BJ (cell line): ENCODE results near the gene SLC34A1. TPM values are rescaled to one million over a fixed set of nuclear protein-coding genes. Genes with fewer than 3 reads are reported as not detected.

Experiments used
- CTCF ChIA-PET: fragments of 350-600 bp; formaldehyde crosslinking; extraction: SDS; loops from one replicate; lab custom pipeline; 2021; ENCODE audit warnings: antibody characterized with exemption, inconsistent platforms; lab: Yijun Ruan, JAX
- POLR2A ChIA-PET: fragments of 300-600 bp; sonication (Branson Sonifier 250); formaldehyde crosslinking; extraction: SDS; loops from one replicate; lab custom pipeline; 2021; ENCODE audit warnings: antibody characterized with exemption; lab: Charles Lee
- DNase-seq: peaks from one replicate; pipeline ENCODE4 v3.0.0-alpha.2; 2011; ENCODE audit warnings: low read depth
- H3K27me3 ChIP-seq: 2 replicates; pipeline ENCODE4 v1.6.0; 2011; ENCODE audit warnings: low read length; ENCODE audit not compliant: control insufficient read depth, insufficient read depth
- H3K36me3 ChIP-seq: 2 replicates; pipeline ENCODE4 v1.5.1; 2011; ENCODE audit warnings: low read length; ENCODE audit not compliant: control insufficient read depth, insufficient read depth
- H3K4me3 ChIP-seq: 2 replicates; pipeline ENCODE4 v1.5.1; 2011; ENCODE audit warnings: low read depth, mild to moderate bottlenecking, control low read depth, low read length
- polyA plus RNA-seq: library from polyadenylated mRNA; depleted of rRNA; stranded (reverse); fragments of >200 nt; gene quantifications from 2 replicates; pipeline ENCODE4 v1.2.3, GENCODE V29; 2011
- TF ChIP-seq, protein P1 (sequence below): IDR thresholded peaks from 2 replicates; pipeline ENCODE4 v1.5.1; 2011; ENCODE audit warnings: low read depth, mild to moderate bottlenecking, control low read depth, inconsistent platforms, low read length, moderate library complexity; ENCODE audit not compliant: insufficient read depth

Gene SLC34A1
- polyA plus RNA-seq, 1 experiment, result not detected

DNA sequence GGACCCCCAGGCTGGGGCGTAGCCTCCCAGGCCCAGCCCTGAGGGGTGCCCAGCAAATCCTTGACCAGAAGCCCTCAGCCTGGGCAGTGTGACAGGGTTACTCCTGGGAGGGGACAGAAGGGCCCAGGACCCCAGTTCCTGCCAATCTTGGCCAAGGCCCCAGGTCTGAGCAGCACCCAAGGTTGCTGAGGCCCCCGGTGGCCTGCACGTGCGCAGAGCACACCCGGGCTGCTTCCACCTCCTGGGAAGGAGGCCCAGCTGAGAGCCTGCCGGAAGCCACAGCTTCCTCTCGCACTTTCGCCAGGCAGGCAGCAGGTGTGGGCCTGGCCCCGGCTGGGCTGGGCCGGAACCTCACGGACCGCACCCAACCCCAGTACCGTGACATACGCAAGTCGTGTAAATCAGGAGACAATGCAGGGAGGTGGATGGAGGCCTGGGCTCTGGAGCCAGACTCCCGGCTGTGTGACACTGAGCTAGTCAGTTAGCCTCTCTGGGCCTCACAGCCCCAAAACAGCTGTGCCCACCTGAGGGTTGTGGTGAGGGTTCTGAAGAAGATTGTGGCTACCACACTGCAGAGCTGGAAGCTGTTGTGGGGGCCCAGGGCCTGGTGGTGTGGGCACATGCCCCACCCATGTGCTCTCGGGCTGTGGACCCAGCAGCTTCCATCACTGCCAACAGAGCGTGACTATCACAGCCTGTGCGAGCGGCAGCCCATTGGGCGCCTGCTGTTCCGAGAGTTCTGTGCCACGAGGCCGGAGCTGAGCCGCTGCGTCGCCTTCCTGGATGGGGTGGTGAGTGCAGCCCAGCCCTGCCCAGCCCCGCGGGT lies 47.3 kb downstream of the SLC34A1 start:
- no peaks in the 10 kb centered on the region for H3K27me3 ChIP-seq
- CTCF ChIA-PET, result interaction anchor here (0.5 kb wide), 1 partner anchor 113 kb away, joined by 3 read pairs; no protein-coding TSS in a partner anchor
- peaks cover 33% of the 10 kb centered on the region for H3K36me3 ChIP-seq
- DNase-seq, result no peak
- TF ChIP-seq, protein P1, sequence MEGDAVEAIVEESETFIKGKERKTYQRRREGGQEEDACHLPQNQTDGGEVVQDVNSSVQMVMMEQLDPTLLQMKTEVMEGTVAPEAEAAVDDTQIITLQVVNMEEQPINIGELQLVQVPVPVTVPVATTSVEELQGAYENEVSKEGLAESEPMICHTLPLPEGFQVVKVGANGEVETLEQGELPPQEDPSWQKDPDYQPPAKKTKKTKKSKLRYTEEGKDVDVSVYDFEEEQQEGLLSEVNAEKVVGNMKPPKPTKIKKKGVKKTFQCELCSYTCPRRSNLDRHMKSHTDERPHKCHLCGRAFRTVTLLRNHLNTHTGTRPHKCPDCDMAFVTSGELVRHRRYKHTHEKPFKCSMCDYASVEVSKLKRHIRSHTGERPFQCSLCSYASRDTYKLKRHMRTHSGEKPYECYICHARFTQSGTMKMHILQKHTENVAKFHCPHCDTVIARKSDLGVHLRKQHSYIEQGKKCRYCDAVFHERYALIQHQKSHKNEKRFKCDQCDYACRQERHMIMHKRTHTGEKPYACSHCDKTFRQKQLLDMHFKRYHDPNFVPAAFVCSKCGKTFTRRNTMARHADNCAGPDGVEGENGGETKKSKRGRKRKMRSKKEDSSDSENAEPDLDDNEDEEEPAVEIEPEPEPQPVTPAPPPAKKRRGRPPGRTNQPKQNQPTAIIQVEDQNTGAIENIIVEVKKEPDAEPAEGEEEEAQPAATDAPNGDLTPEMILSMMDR, result no peak
- H3K4me3 ChIP-seq, result no peak overlapping the region
- POLR2A ChIA-PET, result no interaction called here

DNA sequence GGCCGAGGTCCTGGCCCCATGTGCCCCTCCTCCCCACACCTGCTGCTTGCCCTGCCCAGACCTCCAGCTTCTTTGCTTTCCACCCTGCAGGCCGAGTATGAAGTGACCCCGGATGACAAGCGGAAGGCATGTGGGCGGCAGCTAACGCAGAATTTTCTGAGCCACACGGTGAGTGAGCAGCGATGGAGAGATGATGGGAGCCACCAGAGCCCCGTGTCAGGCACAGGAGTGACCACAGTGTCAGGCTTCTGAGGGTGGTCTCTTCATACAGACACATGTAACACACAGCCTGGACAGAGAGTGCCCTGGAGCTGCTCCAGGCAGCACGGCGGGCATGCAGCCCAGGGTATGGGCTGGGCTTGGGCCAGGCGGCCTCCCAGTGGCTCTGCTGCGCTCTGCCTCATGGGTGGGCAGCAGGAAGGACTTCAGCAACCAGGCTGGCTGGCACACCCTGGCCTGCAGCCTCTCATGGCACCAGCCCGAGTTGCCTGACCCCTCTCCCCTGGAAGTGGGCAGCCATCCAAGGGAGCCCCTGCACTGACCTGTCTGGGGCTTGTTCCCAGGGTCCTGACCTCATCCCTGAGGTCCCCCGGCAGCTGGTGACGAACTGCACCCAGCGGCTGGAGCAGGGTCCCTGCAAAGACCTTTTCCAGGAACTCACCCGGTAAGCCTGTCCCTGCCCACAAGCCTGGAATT lies 48.1 kb downstream of the SLC34A1 start:
- ChIA-PET POLR2A (interaction anchor here (0.5 kb wide), 1 partner anchor 68 kb away, joined by 4 read pairs; no protein-coding TSS in a partner anchor), CTCF (interaction anchor here (0.5 to 1.2 kb wide), 3 partner anchors 23 to 114 kb away, joined by 3 read pairs; no protein-coding TSS in a partner anchor)
- TF ChIP-seq, protein P1, result no peak
- no peaks in the 10 kb centered on the region for H3K27me3 ChIP-seq
- H3K36me3 ChIP-seq, result peaks cover 36% of the 10 kb centered on the region
- no peak overlapping the region for H3K4me3 ChIP-seq
- DNase-seq, result no peak

DNA sequence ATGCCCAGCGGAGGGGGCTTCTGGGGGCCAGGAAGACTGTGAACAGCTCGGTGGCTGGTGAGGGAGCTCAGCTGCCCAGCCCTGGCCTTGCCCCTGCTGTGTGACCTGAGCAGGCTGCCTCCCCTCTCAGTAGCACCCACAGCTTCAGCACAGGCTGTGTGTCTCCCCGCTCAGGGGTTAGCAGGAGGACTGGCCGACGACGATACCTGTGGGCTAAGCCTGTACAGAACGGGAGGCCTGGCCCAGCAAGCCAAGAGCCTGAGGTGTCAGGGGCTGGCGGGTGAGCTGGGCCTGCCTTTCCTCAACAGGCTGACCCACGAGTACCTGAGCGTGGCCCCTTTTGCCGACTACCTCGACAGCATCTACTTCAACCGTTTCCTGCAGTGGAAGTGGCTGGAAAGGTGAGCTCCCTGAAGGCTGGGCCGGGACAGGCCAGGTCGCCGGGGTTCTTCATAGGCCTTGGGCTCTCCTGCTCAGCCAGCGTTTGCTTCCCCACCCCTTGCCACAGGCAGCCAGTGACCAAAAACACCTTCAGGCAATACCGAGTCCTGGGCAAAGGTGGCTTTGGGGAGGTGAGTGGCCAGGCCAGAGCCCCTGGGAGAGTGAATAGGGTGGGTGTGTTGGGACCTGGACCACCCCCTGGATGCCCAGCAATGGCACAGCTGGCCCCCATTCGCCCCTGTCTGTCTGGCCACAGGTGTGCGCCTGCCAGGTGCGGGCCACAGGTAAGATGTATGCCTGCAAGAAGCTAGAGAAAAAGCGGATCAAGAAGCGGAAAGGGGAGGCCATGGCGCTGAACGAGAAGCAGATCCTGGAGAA lies 48.8 kb downstream of the SLC34A1 start:
- TF ChIP-seq, protein P1, result no peak
- ChIA-PET POLR2A (interaction anchor here (0.5 kb wide), 1 partner anchor 67 kb away, joined by 4 read pairs; no protein-coding TSS in a partner anchor), CTCF (interaction anchor here (0.9 to 1.7 kb wide), 4 partner anchors 22 to 42 kb away, joined by 3 to 4 read pairs (median 3); no protein-coding TSS in a partner anchor)
- Histone ChIP-seq H3K36me3 (peaks cover 36% of the 10 kb centered on the region), H3K27me3 (no peaks in the 10 kb centered on the region), H3K4me3 (no peak overlapping the region)
- no peak for DNase-seq

DNA sequence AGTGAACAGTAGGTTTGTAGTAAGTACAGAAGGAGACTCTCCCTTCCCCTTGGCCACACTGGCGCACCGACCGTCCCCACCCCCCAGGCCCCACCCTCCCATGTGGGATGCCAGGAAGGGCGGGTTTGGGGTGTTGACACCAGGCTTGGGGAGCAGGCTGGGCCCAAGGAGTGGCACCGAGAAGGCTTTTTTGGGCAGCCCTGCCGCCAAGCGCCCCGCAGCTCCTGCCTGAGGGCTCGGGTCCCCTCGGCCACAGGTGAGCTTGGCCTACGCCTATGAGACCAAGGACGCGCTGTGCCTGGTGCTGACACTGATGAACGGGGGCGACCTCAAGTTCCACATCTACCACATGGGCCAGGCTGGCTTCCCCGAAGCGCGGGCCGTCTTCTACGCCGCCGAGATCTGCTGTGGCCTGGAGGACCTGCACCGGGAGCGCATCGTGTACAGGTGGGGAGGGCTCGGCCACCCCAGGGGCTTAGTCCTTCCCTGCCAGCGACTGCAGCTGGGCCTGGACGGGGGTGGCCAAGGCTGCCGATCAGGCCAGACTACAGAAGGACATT lies 49.5 kb downstream of the SLC34A1 start:
- H3K4me3 ChIP-seq, result no peak overlapping the region
- TF ChIP-seq, protein P1, result no peak
- no peaks in the 10 kb centered on the region for H3K27me3 ChIP-seq
- no peak for DNase-seq
- POLR2A ChIA-PET, result no interaction called here
- CTCF ChIA-PET, result interaction anchor here (0.6 to 1.7 kb wide), 4 partner anchors 9 to 108 kb away, joined by 3 to 4 read pairs (median 4); no protein-coding TSS in a partner anchor
- peaks cover 36% of the 10 kb centered on the region for H3K36me3 ChIP-seq
